ENCODE measurements around the gene CERS1. TPM values are rescaled to one million over a fixed set of nuclear protein-coding genes. Genes with fewer than 3 reads are reported as not detected.
"Not testable (repeated sequence)": the region's sequence is repeated elsewhere in the genome, so short reads cannot be mapped to it uniquely, and the experiment has no call there.

The CERS1 gene
- total and polyA plus RNA-seq, 8 donors: 0.37 to 4.8 (median 0.61) TPM; not detected in 3

DNA sequence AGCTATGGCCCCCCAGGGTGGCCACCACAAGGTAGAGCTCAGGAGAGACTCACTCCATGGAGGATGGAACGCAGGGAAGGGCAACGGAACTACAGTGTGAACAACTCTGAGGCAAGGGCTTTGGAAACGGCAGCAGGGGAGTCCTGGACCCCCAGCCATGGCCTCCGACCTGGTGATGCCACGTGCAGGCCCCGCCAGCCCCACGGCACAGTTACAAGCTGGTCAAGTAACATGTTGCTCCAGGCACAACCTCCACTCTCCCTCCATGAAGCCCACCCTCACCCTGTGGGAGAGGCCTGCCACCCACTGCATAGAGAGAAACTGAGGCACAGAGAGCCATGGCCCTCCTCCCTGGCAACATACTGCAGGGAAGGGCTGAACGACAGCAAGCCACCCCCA is 9.1 kb upstream of the CERS1 start:
- TF ChIP-seq, protein P1, sequence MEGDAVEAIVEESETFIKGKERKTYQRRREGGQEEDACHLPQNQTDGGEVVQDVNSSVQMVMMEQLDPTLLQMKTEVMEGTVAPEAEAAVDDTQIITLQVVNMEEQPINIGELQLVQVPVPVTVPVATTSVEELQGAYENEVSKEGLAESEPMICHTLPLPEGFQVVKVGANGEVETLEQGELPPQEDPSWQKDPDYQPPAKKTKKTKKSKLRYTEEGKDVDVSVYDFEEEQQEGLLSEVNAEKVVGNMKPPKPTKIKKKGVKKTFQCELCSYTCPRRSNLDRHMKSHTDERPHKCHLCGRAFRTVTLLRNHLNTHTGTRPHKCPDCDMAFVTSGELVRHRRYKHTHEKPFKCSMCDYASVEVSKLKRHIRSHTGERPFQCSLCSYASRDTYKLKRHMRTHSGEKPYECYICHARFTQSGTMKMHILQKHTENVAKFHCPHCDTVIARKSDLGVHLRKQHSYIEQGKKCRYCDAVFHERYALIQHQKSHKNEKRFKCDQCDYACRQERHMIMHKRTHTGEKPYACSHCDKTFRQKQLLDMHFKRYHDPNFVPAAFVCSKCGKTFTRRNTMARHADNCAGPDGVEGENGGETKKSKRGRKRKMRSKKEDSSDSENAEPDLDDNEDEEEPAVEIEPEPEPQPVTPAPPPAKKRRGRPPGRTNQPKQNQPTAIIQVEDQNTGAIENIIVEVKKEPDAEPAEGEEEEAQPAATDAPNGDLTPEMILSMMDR (IDR thresholded peaks at IDR 0.05): no peak
- TF ChIP-seq POLR2A (IDR thresholded peaks at IDR 0.05) (no peak), EP300 (IDR thresholded peaks at IDR 0.05) (no peak), POLR2AphosphoS5 (IDR thresholded peaks at IDR 0.05) (no peak)
- peaks cover 64 to 92% (median 90%) of the 10 kb centered on the region in 4 donors for H3K36me3 ChIP-seq
- H3K27me3 ChIP-seq: no peaks in the 10 kb centered on the region
- no peak overlapping the region for H3K27ac ChIP-seq
- H3K4me3 ChIP-seq: no peak overlapping the region
- no peaks in the 10 kb centered on the region for H3K9me3 ChIP-seq
- intact Hi-C loops (cut with DNase I; ENCODE audit: low total_unique reads): no loop called here
- 87 to 94% (median 90%) methylated on average over 5 to 8 of the region's 8 CpGs for WGBS, 5 donors
- no peak for DNase-seq
- no peaks in the 10 kb centered on the region for H3K4me1 ChIP-seq

DNA sequence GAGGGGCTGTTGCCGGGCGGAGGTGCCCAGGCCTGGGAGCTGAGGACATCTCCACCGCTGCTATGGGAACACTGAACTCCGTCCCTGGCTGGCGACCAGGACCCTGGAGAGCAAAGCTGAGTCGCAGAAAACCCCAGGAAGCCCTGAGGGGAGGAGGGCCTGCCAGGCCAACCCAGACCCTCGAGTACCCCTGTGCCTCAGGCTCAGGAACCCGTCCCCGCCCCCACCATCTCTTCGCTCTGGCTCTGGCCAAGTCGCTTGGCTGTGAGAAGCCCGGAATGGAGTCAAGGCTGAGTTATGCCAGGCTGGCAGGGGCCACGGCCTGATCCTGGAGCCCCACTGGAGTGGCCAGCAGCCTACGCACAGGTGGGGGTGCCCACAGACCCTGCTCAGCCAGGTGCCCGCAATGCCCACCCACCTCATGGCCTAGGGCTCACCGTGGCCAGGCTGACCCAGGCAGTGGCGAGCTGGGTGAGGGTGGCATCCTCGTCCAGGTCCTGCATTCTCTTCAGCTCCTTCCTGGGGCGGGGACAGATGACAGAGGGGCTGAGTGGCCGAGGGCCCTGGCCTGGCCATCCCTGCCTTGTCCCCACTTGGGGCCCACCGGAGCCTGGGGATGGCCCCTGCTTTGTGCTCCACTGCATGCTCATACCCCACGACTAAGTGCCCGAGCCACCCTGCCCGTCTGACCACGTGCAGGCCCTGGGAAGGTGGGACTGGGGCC is 8.5 kb upstream of the CERS1 start:
- Histone ChIP-seq H3K36me3 (peaks cover 69 to 92% (median 90%) of the 10 kb centered on the region in 4 donors), H3K27ac (no peak overlapping the region), H3K9me3 (no peaks in the 10 kb centered on the region), H3K4me3 (no peak overlapping the region), H3K27me3 (no peaks in the 10 kb centered on the region), H3K4me1 (no peaks in the 10 kb centered on the region)
- TF ChIP-seq, protein P1 (IDR thresholded peaks at IDR 0.05): no peak
- TF ChIP-seq EP300 (IDR thresholded peaks at IDR 0.05) (no peak), POLR2A (IDR thresholded peaks at IDR 0.05) (no peak), POLR2AphosphoS5 (IDR thresholded peaks at IDR 0.05) (no peak)
- no peak for DNase-seq
- WGBS, 5 donors: 91 to 95% (median 94%) methylated on average over 6 to 25 of the region's 25 CpGs
- intact Hi-C loops (cut with DNase I; ENCODE audit: low total_unique reads): no loop called here

DNA sequence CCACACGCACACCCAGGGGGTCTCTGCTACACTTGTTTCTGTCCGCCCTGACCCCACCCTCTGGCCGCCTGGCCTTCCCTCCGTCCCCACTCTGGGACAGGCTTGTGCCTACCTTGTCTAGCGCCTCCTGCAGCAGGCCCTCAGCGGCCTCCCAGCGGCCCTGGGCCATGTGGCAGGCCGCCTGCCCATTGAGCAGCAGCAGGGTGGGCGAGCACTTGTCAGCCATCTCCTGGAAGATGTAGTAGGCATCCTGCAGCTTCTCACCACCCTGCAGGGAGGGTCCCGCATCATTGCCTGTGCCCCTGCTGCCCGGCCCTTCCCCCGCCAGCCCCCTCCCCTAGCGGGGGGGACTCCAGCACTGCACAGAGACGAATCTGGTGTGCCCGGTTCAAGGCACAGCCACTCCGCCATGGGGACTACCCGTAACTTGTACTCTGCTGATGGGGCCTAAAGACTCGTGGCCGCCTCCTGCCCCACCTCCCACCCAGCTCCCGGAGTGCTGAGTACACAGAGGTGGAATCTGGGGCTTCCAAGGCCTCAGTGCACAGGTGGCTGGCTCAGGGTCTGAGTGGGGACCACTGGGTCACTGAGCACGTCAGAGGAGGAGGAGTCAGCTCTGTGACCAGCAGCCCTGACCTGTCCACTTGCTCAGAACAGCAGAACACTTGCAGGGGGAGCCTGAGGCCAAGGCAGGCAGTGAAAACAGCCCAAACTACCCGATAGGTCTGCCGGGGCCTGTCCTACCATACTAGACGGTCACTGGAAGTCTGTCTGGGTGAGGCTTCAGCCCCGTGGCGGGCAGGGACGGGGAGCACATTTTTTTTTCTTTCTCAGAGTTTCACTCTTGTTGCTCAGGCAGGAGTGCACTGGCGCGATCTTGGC is 7.4 kb upstream of the CERS1 start:
- TF ChIP-seq, protein P1 (IDR thresholded peaks at IDR 0.05): no peak
- no peak for TF ChIP-seq EP300 (IDR thresholded peaks at IDR 0.05)
- TF ChIP-seq POLR2A (IDR thresholded peaks at IDR 0.05): no peak
- TF ChIP-seq POLR2AphosphoS5 (IDR thresholded peaks at IDR 0.05): no peak
- H3K27ac ChIP-seq: no peak overlapping the region
- H3K4me3 ChIP-seq: no peak overlapping the region
- no peaks in the 10 kb centered on the region for H3K9me3 ChIP-seq
- H3K36me3 ChIP-seq: peaks cover 61 to 92% (median 88%) of the 10 kb centered on the region in 4 donors
- no peak for DNase-seq
- 87 to 93% (median 89%) methylated on average over 14 to 29 of the region's 29 CpGs for WGBS, 5 donors
- no peaks in the 10 kb centered on the region for H3K27me3 ChIP-seq
- intact Hi-C loops (cut with DNase I; ENCODE audit: low total_unique reads): no loop called here
- peaks cover 0 to 8% (median 0%) of the 10 kb centered on the region in 4 donors for H3K4me1 ChIP-seq

DNA sequence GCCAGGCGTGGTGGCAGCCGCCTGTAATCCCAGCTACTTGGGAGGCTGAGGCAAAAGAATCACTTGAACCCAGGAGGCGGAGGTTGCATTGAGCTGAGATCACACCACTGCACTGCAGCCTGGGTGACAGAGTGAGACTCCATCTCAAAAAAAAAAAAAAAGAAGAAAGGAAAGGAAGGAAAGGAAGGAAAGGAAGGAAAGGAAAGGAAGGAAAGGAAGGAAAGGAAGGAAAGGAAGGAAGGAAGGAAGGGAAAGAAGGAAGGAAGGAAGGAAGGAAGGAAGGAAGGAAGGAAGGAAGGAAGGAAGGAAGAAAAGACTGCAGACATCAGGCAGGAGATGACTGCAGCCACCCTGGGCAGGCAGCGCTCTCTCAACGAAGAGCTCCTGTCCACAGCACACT is 6.6 kb upstream of the CERS1 start:
- H3K9me3 ChIP-seq; H3K27me3 ChIP-seq; H3K27ac ChIP-seq; DNase-seq; intact Hi-C loops (cut with DNase I; ENCODE audit: low total_unique reads); H3K4me3 ChIP-seq: not testable (repeated sequence)
- Histone ChIP-seq H3K4me1 (peaks cover 0 to 14% (median 0%) of the 10 kb centered on the region in 4 donors), H3K36me3 (peaks cover 61 to 86% (median 80%) of the 10 kb centered on the region in 4 donors)
- 91 to 96% (median 94%) methylated on average over 3 to 5 of the region's 5 CpGs for WGBS, 5 donors
